ENCODE measurements around the gene GBF1. TPM values are rescaled to one million over a fixed set of nuclear protein-coding genes. Genes with fewer than 3 reads are reported as not detected.

The GBF1 gene
- polyA plus RNA-seq, 1 of the 3 experiments (the other 2 are of a cell fraction): 12.3 TPM

DNA sequence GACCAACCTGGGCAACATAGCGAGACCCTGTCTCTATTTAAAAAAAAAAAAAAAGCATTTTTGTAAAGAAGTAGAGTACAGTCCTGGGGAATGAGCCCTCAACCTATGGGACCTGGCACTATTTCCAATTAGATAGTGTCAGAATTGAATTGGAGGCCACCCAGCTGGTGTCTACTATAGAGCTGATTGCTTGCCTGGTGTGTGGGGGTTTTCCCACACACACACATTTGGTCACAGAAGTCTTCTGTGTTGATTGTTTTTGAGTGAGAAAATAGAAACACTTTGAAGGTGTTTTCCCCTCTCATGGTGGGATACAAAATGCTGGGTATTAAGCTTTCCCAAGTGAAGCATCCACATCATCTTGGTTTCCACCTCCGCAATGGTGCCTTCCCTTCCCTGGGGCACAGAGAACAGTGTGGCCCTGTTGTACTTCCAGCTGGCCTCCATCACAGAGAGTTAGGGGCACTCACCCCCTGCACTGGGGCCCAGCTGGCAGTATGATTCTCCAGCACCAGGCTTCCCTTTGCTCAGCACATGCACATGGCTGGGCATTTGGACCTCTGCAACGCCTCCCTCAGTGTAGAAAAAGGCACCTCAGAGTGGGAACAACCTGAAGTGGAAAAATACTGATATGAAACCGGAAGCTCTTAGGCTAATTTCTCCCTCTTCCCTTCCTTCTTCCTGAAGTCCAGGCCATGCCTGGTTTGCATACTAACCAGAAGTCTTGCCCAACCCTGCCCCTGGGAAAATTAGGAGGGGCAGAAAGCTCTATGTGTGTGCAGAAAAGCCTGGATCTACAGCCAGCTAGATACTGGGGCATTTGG is 139.5 kb downstream of the GBF1 start:
- no peaks in the 10 kb centered on the region for H3K79me2 ChIP-seq (ENCODE audit: insufficient read depth)
- 89% methylated on average over 4 of the region's 4 CpGs for WGBS (ENCODE audit: low lambda C conversion rate)
- H3K4me1 ChIP-seq (ENCODE audit: control insufficient read depth in 1 of 2, insufficient read depth in 2 of 2, low read depth in 1 of 2, low read length in 1 of 2): no peaks in the 10 kb centered on the region; a peak in 1 of 4 replicates
- no peaks in the 10 kb centered on the region for H3K27me3 ChIP-seq (ENCODE audit: insufficient read depth)
- no peak overlapping the region for H3K27ac ChIP-seq (ENCODE audit: low read depth in 2 of 2, low read length in 1 of 2)
- H3K9me2 ChIP-seq: no peaks in the 10 kb centered on the region
- no peaks in the 10 kb centered on the region for H3K9me3 ChIP-seq
- H3K36me3 ChIP-seq (replicated peaks in 1 of 2; ENCODE audit: control insufficient read depth in 1 of 2, insufficient read depth in 2 of 2, low read length in 1 of 2): peaks cover 0 to 19% of the 10 kb centered on the region in 2 experiments
- no peak overlapping the region for H3K4me2 ChIP-seq
- H3K4me3 ChIP-seq (ENCODE audit: low read depth in 2 of 2, low read length in 1 of 2): no peak overlapping the region
- no peak overlapping the region for H3K9ac ChIP-seq
- no peak overlapping the region for H2AFZ ChIP-seq (ENCODE audit: low read depth)
- H3F3A ChIP-seq (replicated peaks; ENCODE audit: insufficient read depth): no peaks in the 10 kb centered on the region
- CTCF ChIA-PET: interaction anchor here (0.6 to 9.2 kb wide), 15 partner anchors 9 to 215 kb away, joined by 3 to 77 read pairs (median 6); partner anchors contain the start of gene FBXL15
- TF ChIP-seq, protein P1, sequence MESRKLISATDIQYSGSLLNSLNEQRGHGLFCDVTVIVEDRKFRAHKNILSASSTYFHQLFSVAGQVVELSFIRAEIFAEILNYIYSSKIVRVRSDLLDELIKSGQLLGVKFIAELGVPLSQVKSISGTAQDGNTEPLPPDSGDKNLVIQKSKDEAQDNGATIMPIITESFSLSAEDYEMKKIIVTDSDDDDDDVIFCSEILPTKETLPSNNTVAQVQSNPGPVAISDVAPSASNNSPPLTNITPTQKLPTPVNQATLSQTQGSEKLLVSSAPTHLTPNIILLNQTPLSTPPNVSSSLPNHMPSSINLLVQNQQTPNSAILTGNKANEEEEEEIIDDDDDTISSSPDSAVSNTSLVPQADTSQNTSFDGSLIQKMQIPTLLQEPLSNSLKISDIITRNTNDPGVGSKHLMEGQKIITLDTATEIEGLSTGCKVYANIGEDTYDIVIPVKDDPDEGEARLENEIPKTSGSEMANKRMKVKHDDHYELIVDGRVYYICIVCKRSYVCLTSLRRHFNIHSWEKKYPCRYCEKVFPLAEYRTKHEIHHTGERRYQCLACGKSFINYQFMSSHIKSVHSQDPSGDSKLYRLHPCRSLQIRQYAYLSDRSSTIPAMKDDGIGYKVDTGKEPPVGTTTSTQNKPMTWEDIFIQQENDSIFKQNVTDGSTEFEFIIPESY (IDR thresholded peaks at IDR 0.05; ENCODE audit: borderline replicate concordance, low read depth): no peak
- no peak for TF ChIP-seq CHD2 (IDR thresholded peaks at IDR 0.05; ENCODE audit: low read length, partially characterized antibody)
- TF ChIP-seq TCF12 (IDR thresholded peaks at IDR 0.05): no peak
- TF ChIP-seq, protein P2, sequence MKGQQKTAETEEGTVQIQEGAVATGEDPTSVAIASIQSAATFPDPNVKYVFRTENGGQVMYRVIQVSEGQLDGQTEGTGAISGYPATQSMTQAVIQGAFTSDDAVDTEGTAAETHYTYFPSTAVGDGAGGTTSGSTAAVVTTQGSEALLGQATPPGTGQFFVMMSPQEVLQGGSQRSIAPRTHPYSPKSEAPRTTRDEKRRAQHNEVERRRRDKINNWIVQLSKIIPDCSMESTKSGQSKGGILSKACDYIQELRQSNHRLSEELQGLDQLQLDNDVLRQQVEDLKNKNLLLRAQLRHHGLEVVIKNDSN (IDR thresholded peaks at IDR 0.05; ENCODE audit: borderline replicate concordance, low read depth): no peak
- no peaks in the 10 kb centered on the region for H4K20me1 ChIP-seq (ENCODE audit: insufficient read depth)
- no peak for DNase-seq
- POLR2A ChIA-PET: interaction anchor here (0.7 kb wide), 1 partner anchor 239 kb away, joined by 3 read pairs; no protein-coding TSS in a partner anchor

DNA sequence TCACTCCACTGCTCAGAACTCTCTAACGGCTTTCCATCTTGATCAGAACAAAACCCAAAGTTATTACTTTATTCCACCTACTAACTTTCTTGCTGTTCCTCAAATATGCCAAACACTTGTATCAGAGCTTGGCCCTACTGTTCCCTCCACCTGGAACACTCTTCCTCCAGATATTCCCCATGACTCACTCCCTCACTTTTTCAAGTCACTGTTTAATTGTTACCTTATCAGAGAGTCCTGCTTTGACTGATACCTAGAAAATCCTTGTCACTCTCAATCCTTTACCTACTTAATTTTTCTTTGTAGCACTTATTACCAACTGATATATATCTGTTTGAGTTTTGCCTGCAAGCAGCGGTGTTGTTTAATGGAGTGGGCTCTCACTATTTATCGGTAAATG is 144.6 kb downstream of the GBF1 start:
- Histone ChIP-seq H3K27me3 (ENCODE audit: insufficient read depth) (no peaks in the 10 kb centered on the region), H3K9ac (no peak overlapping the region), H2AFZ (ENCODE audit: low read depth) (no peak overlapping the region), H3K9me2 (no peaks in the 10 kb centered on the region), H3F3A (replicated peaks; ENCODE audit: insufficient read depth) (peaks cover 3% of the 10 kb centered on the region), H3K36me3 (replicated peaks in 1 of 2; ENCODE audit: control insufficient read depth in 1 of 2, insufficient read depth in 2 of 2, low read length in 1 of 2) (no peaks in the 10 kb centered on the region), H3K27ac (ENCODE audit: low read depth in 2 of 2, low read length in 1 of 2) (no peak overlapping the region), H3K9me3 (no peaks in the 10 kb centered on the region), H3K4me1 (ENCODE audit: control insufficient read depth in 1 of 2, insufficient read depth in 2 of 2, low read depth in 1 of 2, low read length in 1 of 2) (peaks cover 0 to 5% of the 10 kb centered on the region in 2 experiments; a peak in 1 of 4 replicates), H4K20me1 (ENCODE audit: insufficient read depth) (no peaks in the 10 kb centered on the region), H3K79me2 (ENCODE audit: insufficient read depth) (no peaks in the 10 kb centered on the region), H3K4me3 (ENCODE audit: low read depth in 2 of 2, low read length in 1 of 2) (no peak overlapping the region), H3K4me2 (no peak overlapping the region)
- DNase-seq: no peak
- WGBS (ENCODE audit: low lambda C conversion rate): 50% methylated on average over 3 of the region's 3 CpGs
- ChIA-PET CTCF (interaction anchor here (1.8 to 2.3 kb wide), 3 partner anchors 90 to 194 kb away, joined by 3 to 8 read pairs (median 7); no protein-coding TSS in a partner anchor), POLR2A (interaction anchor here (0.6 kb wide), 1 partner anchor 1403 kb away, joined by 3 read pairs; no protein-coding TSS in a partner anchor)
- TF ChIP-seq, protein P1 (IDR thresholded peaks at IDR 0.05; ENCODE audit: borderline replicate concordance, low read depth): no peak
- TF ChIP-seq YY1 (IDR thresholded peaks at IDR 0.05; ENCODE audit: low read depth) (no peak), FOXM1 (IDR thresholded peaks at IDR 0.05; ENCODE audit: low read depth) (no peak)
